OCI-LY7 (cell line): ENCODE results near the gene TSTD1. TPM values are rescaled to one million over a fixed set of nuclear protein-coding genes. Genes with fewer than 3 reads are reported as not detected.

Experiments used
- BruUV-seq: library from RNA; stranded (reverse); fragments of 400-500 nt; replicated peaks from 2 replicates; lab custom pipeline; 2021; lab: Mats Ljungman, UMichigan
- CTCF ChIA-PET: fragments of 300-600 bp; sonication (Branson Sonifier 250); formaldehyde crosslinking; loops from one replicate; lab custom pipeline; 2022; ENCODE audit warnings: antibody characterized with exemption; ENCODE audit not compliant: unreplicated experiment; lab: Charles Lee
- POLR2A ChIA-PET: fragments of 300-600 bp; sonication (Branson Sonifier 250); formaldehyde crosslinking; loops from one replicate; lab custom pipeline; 2022; ENCODE audit warnings: antibody characterized with exemption; lab: Charles Lee
- DNase-seq: peaks from one replicate; pipeline ENCODE4 v3.0.0-alpha.2; 2015; ENCODE audit warnings: low spot score
- H2AFZ ChIP-seq: fragments of 200-600 bp; sonication (generic), shearing (Covaris generic); 2 replicates; pipeline ENCODE4 v1.6.1; 2014; ENCODE audit warnings: mild to moderate bottlenecking, antibody characterized with exemption, low read length, moderate library complexity
- H3K27ac ChIP-seq: fragments of 200-600 bp; sonication (generic); 2 replicates; pipeline ENCODE4 v1.5.1; 2014; ENCODE audit warnings: mixed run types, low read depth, mild to moderate bottlenecking, moderate library complexity, low read length, inconsistent platforms; ENCODE audit not compliant: poor library complexity, severe bottlenecking
- H3K36me3 ChIP-seq: fragments of 200-600 bp; sonication (generic); 2 replicates; pipeline ENCODE4 v1.6.1; 2014; ENCODE audit warnings: mild to moderate bottlenecking, antibody characterized with exemption, low read length, moderate library complexity, mixed read lengths; ENCODE audit not compliant: insufficient read depth
- H3K4me1 ChIP-seq: fragments of 200-600 bp; sonication (generic); 2 replicates; pipeline ENCODE4 v1.5.1; 2014; ENCODE audit warnings: mild to moderate bottlenecking, low read length; ENCODE audit not compliant: insufficient read depth, poor library complexity, severe bottlenecking
- H3K4me2 ChIP-seq: fragments of 200-600 bp; sonication (generic); 2 replicates; pipeline ENCODE4 v1.6.1; 2014; ENCODE audit warnings: mild to moderate bottlenecking, low read length
- H3K4me3 ChIP-seq: fragments of 200-600 bp; sonication (generic); 2 replicates; pipeline ENCODE4 v1.5.1; 2014; ENCODE audit warnings: mild to moderate bottlenecking, low read depth, low read length; ENCODE audit not compliant: poor library complexity, severe bottlenecking
- H3K79me2 ChIP-seq: fragments of 200-600 bp; sonication (generic); 2 replicates; pipeline ENCODE4 v1.6.1; 2016; ENCODE audit warnings: low read depth, mild to moderate bottlenecking, low read length, moderate library complexity, mixed read lengths; ENCODE audit not compliant: insufficient read depth
- H3K9me2 ChIP-seq: fragments of 200-600 bp; sonication (generic); 2 replicates; pipeline ENCODE4 v1.6.1; 2016; ENCODE audit warnings: mild to moderate bottlenecking, low read length, mixed read lengths; ENCODE audit not compliant: insufficient read depth
- H3K9me3 ChIP-seq: fragments of 200-600 bp; sonication (generic); 2 replicates; pipeline ENCODE4 v1.6.1; 2014; ENCODE audit warnings: mild to moderate bottlenecking, mixed run types, low read length, mixed read lengths
- H4K20me1 ChIP-seq: fragments of 200-600 bp; sonication (generic); 2 replicates; pipeline ENCODE4 v1.6.1; 2014; ENCODE audit warnings: mild to moderate bottlenecking, antibody characterized with exemption, low read length, moderate library complexity, mixed read lengths; ENCODE audit not compliant: insufficient read depth
- CTCF ChIP-seq: fragments of 200-600 bp; sonication (generic); conservative IDR thresholded peaks from 2 replicates; pipeline ENCODE4 v1.5.1; 2014; ENCODE audit warnings: mild to moderate bottlenecking, antibody characterized with exemption, low read length, moderate library complexity, mixed read lengths
- EZH2phosphoT487 ChIP-seq: fragments of 200-600 bp; sonication (generic); IDR thresholded peaks from 2 replicates; pipeline ENCODE4 v1.6.1; 2018; ENCODE audit warnings: low read depth, borderline replicate concordance, mild to moderate bottlenecking, mixed run types, antibody characterized with exemption, low read length, moderate library complexity, mixed read lengths
- intact Hi-C: fragments of 100-400 bp; cut with micrococcal nuclease; formaldehyde crosslinking; loops from one replicate; pipeline ENCODE4 v1.10.0; 2022; ENCODE audit not compliant: unreplicated experiment
- total RNA-seq, 2 experiments: library from RNA; depleted of rRNA in 1 of 2; stranded (reverse); fragments of >200 nt in 1 of 2; shearing (Covaris generic) in 1 of 2; gene quantifications; 2 replicates each; pipeline ENCODE4 v1.2.3, GENCODE V29; 2014 to 2022

TSTD1 gene
- total RNA-seq, 2 experiments from 2014 or later, result 73.4 to 164 TPM

- Histone ChIP-seq H3K9me2 (no peaks in the 10 kb centered on the region), H3K36me3 (peaks cover 59% of the 10 kb centered on the region), H3K9me3 (no peaks in the 10 kb centered on the region; the same call in 1 of the 2 replicates), H4K20me1 (no peaks in the 10 kb centered on the region), H3K27ac (peak overlapping the region; percentile 57), H3K4me1 (peaks cover 59% of the 10 kb centered on the region), H3K79me2 (peaks cover 11% of the 10 kb centered on the region; the same call in 1 of the 2 replicates), H3K4me2 (peak overlapping the region; percentile 92), H3K4me3 (peak overlapping the region; percentile 81), H2AFZ (peak overlapping the region; percentile 14; the same call in 1 of the 2 replicates)
- peak; percentile 36 for DNase-seq
- no TSS peak for BruUV-seq
- ChIA-PET POLR2A (interaction anchor here (0.5 to 1.9 kb wide), 6 partner anchors 9 to 60 kb away, joined by 4 to 7 read pairs (median 5); partner anchors contain the start of genes ARHGAP30 and KLHDC9), CTCF (interaction anchor here (1.2 kb wide), 1 partner anchor 16 kb away, joined by 3 read pairs; the partner anchor contains the start of gene F11R)
- TF ChIP-seq CTCF (no peak), EZH2phosphoT487 (no peak)
- intact Hi-C loops, result loop anchor here (2.0 kb wide), 1 partner anchor 41 kb away; no protein-coding TSS in a partner anchor
Measured at GRCh38 chr1:161037661-161038522, 872 bp downstream of the TSTD1 start.

- H3K79me2 ChIP-seq, result peaks cover 12% of the 10 kb centered on the region; the same call in 1 of the 2 replicates
- CTCF ChIA-PET, result no interaction called here
- no TSS peak for BruUV-seq
Measured at GRCh38 chr1:161033751-161034150, 5.0 kb downstream of the TSTD1 start.

More at GRCh38 chr1:161033751-161034150, 5.0 kb downstream of the TSTD1 start:
- Histone ChIP-seq H3K4me1 (peaks cover 26% of the 10 kb centered on the region), H3K4me3 (no peak overlapping the region), H3K9me2 (no peaks in the 10 kb centered on the region), H3K4me2 (no peak overlapping the region), H3K9me3 (no peaks in the 10 kb centered on the region; the same call in 1 of the 2 replicates), H3K27ac (no peak overlapping the region), H3K36me3 (peaks cover 22% of the 10 kb centered on the region), H4K20me1 (no peaks in the 10 kb centered on the region), H2AFZ (no peak overlapping the region)
- TF ChIP-seq EZH2phosphoT487 (no peak), CTCF (no peak)
- DNase-seq, result no peak
- intact Hi-C loops, result no loop called here
- POLR2A ChIA-PET, result interaction anchor here (0.6 to 3.0 kb wide), 2 partner anchors 12 to 192 kb away, joined by 4 to 9 read pairs; partner anchors contain the start of gene F11R
